Activated CD8-positive, alpha-beta T cell treated with anti-CD3 and anti-CD28 coated beads, Interleukin-2, amount 10 ng/mL, durations not matched to agents 7 days and 5 days (primary cell): ENCODE measurements around the gene CDCP1. TPM values are rescaled to one million over a fixed set of nuclear protein-coding genes. Genes with fewer than 3 reads are reported as not detected.

Source experiments
- ATAC-seq: fragments of 150-1000 bp; cut with Tn5 transposase; one replicate; pipeline ENCODE4 v1.10.0; 2021; ENCODE audit warnings: moderate library complexity
- CTCF ChIA-PET: fragments of 350-600 bp; sonication (Branson Sonifier 250); formaldehyde crosslinking; loops from one replicate; lab custom pipeline; 2021; ENCODE audit warnings: antibody characterized with exemption; lab: Charles Lee
- POLR2A ChIA-PET: fragments of 350-600 bp; sonication (Branson Sonifier 250); formaldehyde crosslinking; loops from one replicate; lab custom pipeline; 2021; ENCODE audit warnings: antibody characterized with exemption; lab: Charles Lee
- DNase-seq: peaks from one replicate; pipeline ENCODE4 v3.0.0-alpha.2; 2020
- H3K27ac Mint-ChIP-seq: one replicate; pipeline ENCODE4 v1.8.0; 2021; ENCODE audit warnings: mild to moderate bottlenecking, mixed read lengths
- H3K27me3 Mint-ChIP-seq: one replicate; pipeline ENCODE4 v1.8.0; 2021; ENCODE audit warnings: low read depth, mixed read lengths
- H3K36me3 Mint-ChIP-seq: one replicate; pipeline ENCODE4 v1.8.0; 2021; ENCODE audit warnings: low read depth, mixed read lengths
- H3K4me1 Mint-ChIP-seq: one replicate; pipeline ENCODE4 v1.8.0; 2021; ENCODE audit warnings: low read depth, mixed read lengths
- H3K4me3 Mint-ChIP-seq: one replicate; pipeline ENCODE4 v1.8.0; 2021; ENCODE audit warnings: mild to moderate bottlenecking, mixed read lengths
- H3K9me3 Mint-ChIP-seq: one replicate; pipeline ENCODE4 v1.8.0; 2022; ENCODE audit warnings: mixed read lengths; ENCODE audit not compliant: insufficient read depth
- total RNA-seq, 2 experiments: library from RNA; stranded (reverse); gene quantifications; one replicate each; pipeline ENCODE4 v1.2.3, GENCODE V29; 2021

Gene CDCP1
- total RNA-seq, 2 experiments from 2014 or later = 16.4 to 17.7 TPM

DNA sequence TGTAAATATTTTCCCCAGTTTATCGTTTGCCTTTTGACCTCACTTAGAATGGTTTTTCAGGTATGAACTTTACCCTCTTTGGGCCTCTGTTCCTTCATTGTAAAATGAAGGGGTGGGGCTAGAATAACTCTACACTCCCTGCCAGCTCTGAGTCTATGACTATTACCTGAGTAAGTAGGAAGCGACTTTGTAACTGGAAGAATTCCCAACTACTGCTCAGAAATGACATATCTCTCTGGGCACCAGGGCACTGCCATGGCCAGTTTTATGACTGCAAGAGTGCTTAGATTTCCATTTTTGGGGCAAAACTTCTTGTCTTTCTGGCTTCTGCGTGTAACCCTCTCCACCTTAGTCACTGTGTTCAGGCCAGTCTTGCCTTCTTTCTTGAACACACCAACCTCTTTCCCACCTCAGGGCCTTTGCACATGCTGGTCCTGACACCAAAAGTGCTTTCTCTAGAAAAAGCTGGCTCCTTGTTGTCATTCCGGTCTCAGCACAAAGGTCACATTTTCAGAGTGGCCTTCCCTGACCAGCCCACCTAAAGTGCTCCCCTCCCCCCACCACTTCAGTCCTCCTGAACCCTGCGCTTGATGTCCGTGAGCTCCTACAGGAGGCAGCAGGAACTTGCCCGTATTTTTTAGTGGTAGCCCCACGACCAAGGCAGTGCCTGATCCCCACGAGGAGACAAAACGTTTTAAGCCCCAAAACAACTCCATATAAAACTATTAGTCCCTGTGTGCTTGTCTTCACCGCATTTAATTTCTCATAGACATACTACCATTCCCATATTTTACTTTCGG lies 25.6 kb downstream of the CDCP1 start:
- H3K4me1 Mint-ChIP-seq = peaks cover 63% of the 10 kb centered on the region
- ATAC-seq (no peak), DNase-seq (no peak)
- ChIA-PET CTCF (interaction anchor here (1.0 to 4.6 kb wide), 4 partner anchors 15 to 90 kb away, joined by 3 to 29 read pairs (median 6); no protein-coding TSS in a partner anchor), POLR2A (interaction anchor here (0.7 kb wide), 1 partner anchor 15 kb away, joined by 3 read pairs; no protein-coding TSS in a partner anchor)
- no peaks in the 10 kb centered on the region for H3K9me3 Mint-ChIP-seq
- peaks cover 42% of the 10 kb centered on the region for H3K36me3 Mint-ChIP-seq
- H3K4me3 Mint-ChIP-seq = no peak overlapping the region
- H3K27me3 Mint-ChIP-seq = peaks cover 20% of the 10 kb centered on the region
- peak overlapping the region; percentile 44 for H3K27ac Mint-ChIP-seq

DNA sequence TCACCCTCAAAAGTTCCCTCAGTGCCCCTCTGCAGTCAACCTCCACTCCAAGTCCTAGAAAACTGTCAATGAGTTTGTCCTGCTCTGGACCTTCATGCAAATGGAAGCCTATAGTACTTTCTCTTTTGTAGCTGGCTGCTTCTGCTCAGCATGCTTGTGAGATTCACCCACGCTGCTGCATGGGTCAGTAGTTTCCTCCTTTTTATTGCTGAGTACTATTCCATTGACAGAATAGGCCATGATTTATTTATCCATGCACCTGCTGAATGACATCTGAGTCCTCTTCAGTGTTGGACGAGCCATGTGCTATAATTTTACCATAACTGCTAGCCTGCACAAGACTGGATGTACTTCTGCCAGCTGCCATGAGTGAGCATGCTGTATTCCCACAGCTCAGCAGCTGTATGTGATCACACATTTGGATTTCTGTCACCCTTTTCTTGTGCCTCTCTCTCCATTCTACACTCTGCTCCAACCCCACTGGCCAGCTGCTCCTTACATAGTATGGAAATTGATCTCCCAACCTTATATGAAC lies 26.3 kb downstream of the CDCP1 start:
- CTCF ChIA-PET = interaction anchor here (0.8 to 4.6 kb wide), 4 partner anchors 14 to 90 kb away, joined by 3 to 29 read pairs (median 16); no protein-coding TSS in a partner anchor

GRCh38 chr3:45119376-45119775 lies 26.8 kb downstream of the CDCP1 start:
- ChIA-PET CTCF (interaction anchor here (0.8 to 4.6 kb wide), 5 partner anchors 13 to 91 kb away, joined by 3 to 29 read pairs (median 8); no protein-coding TSS in a partner anchor), POLR2A (interaction anchor here (1.8 kb wide), 1 partner anchor 13 kb away, joined by 10 read pairs; no protein-coding TSS in a partner anchor)
- Mint-ChIP-seq H3K36me3 (peaks cover 37% of the 10 kb centered on the region), H3K4me3 (no peak overlapping the region), H3K9me3 (no peaks in the 10 kb centered on the region), H3K27ac (peak overlapping the region; percentile 87), H3K27me3 (peaks cover 17% of the 10 kb centered on the region), H3K4me1 (peaks cover 73% of the 10 kb centered on the region)
- DNase-seq (no peak), ATAC-seq (no peak)

More for the DNA sequence above, 26.3 kb downstream of the CDCP1 start:
- Mint-ChIP-seq H3K27me3 (peaks cover 18% of the 10 kb centered on the region), H3K27ac (peak overlapping the region; percentile 37), H3K36me3 (peaks cover 39% of the 10 kb centered on the region), H3K9me3 (no peaks in the 10 kb centered on the region), H3K4me3 (no peak overlapping the region), H3K4me1 (peaks cover 68% of the 10 kb centered on the region)
- DNase-seq = no peak
- no peak for ATAC-seq
- POLR2A ChIA-PET = no interaction called here

- DNase-seq (peak; percentile 63), ATAC-seq (peak; percentile 37)
- peak overlapping the region; percentile 87 for H3K27ac Mint-ChIP-seq
- CTCF ChIA-PET = interaction anchor here (0.8 to 4.6 kb wide), 7 partner anchors 10 to 541 kb away, joined by 4 to 29 read pairs (median 7); no protein-coding TSS in a partner anchor
- peaks cover 14% of the 10 kb centered on the region for H3K27me3 Mint-ChIP-seq
- peaks cover 43% of the 10 kb centered on the region for H3K36me3 Mint-ChIP-seq
- H3K4me3 Mint-ChIP-seq = peak overlapping the region; percentile 68
- peaks cover 81% of the 10 kb centered on the region for H3K4me1 Mint-ChIP-seq
- H3K9me3 Mint-ChIP-seq = no peaks in the 10 kb centered on the region
- POLR2A ChIA-PET = interaction anchor here (0.8 to 1.8 kb wide), 8 partner anchors 9 to 92 kb away, joined by 3 to 10 read pairs (median 4); partner anchors contain the start of gene CDCP1
Measured at GRCh38 chr3:45118615-45119071, 27.5 kb downstream of the CDCP1 start.

DNA sequence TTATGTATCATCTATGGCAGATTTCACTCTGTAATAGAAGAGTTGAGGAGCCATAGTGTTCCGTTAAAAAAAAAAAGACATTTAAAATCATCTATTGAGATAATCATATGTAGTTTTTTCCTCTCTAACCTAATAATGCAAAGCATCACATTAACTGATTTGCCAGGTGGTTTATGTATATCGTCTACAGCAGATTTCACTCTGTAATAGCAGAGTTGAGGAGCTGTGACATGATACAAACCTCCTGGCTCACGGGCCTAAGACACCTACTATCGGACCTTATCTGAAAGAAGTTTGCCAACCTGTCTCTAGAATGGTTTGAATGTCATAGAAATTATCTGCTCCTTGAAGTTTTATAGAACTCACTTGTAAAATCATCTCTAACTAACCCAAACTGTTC lies 29.8 kb downstream of the CDCP1 start:
- DNase-seq (no peak), ATAC-seq (no peak)
- POLR2A ChIA-PET = no interaction called here
- no peaks in the 10 kb centered on the region for H3K9me3 Mint-ChIP-seq
- CTCF ChIA-PET = interaction anchor here (4.6 kb wide), 1 partner anchor 75 kb away, joined by 29 read pairs; no protein-coding TSS in a partner anchor
- H3K27me3 Mint-ChIP-seq = peaks cover 6% of the 10 kb centered on the region
- H3K4me1 Mint-ChIP-seq = peaks cover 91% of the 10 kb centered on the region
- H3K4me3 Mint-ChIP-seq = no peak overlapping the region
- no peak overlapping the region for H3K27ac Mint-ChIP-seq
- H3K36me3 Mint-ChIP-seq = peaks cover 63% of the 10 kb centered on the region

DNA sequence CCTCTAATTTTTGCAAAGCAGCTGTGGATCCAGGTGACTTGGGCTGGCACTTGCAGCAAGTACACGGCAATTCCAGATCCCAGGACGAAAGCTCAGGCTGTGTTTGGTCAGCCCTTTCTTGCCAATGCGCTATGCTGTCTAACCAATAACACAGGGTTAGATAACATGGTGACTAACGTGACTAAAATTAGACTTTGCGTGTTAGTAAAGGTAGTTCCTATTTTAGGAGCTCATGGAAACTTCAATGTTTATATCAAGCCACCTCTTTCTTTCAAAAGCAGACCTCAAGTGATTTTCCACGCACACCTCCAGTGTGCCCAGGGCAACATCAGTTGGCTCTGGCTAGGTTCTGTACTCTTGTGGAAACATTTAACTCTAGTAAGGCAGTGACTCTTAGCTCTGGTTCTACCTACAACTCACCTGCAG lies 32.5 kb downstream of the CDCP1 start:
- ChIA-PET POLR2A (interaction anchor here (0.7 kb wide), 1 partner anchor 1895 kb away, joined by 3 read pairs; no protein-coding TSS in a partner anchor), CTCF (interaction anchor here (0.9 to 1.4 kb wide), 5 partner anchors 58 to 97 kb away, joined by 3 to 6 read pairs (median 4); no protein-coding TSS in a partner anchor)
- H3K9me3 Mint-ChIP-seq = no peaks in the 10 kb centered on the region
- peaks cover 87% of the 10 kb centered on the region for H3K4me1 Mint-ChIP-seq
- H3K36me3 Mint-ChIP-seq = peaks cover 69% of the 10 kb centered on the region
- no peak overlapping the region for H3K27ac Mint-ChIP-seq
- ATAC-seq (no peak), DNase-seq (no peak)
- peaks cover 2% of the 10 kb centered on the region for H3K27me3 Mint-ChIP-seq
- H3K4me3 Mint-ChIP-seq = no peak overlapping the region

DNA sequence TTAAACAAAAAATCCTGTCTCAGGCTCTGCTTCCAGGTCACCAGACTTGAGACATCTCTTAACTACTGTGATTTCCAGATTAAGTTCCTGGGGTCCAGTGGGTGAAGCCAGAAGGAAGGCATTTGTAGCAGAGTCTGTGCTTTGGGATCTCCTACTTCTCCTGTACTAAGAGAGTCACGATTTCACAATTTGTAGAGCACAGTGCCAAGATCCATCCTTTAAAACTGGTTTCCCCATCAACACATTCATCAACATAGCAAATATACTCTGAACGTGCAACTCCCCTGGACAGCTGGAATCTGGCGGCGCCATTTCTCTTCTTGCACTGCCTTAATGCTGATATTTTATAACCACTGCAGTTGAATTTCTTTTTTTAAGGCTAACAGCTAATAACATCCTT lies 33.2 kb downstream of the CDCP1 start:
- ATAC-seq (no peak), DNase-seq (no peak)
- POLR2A ChIA-PET = no interaction called here
- H3K4me1 Mint-ChIP-seq = peaks cover 86% of the 10 kb centered on the region
- H3K4me3 Mint-ChIP-seq = no peak overlapping the region
- H3K36me3 Mint-ChIP-seq = peaks cover 74% of the 10 kb centered on the region
- CTCF ChIA-PET = interaction anchor here (1.2 to 1.4 kb wide), 3 partner anchors 57 to 68 kb away, joined by 3 to 6 read pairs (median 3); no protein-coding TSS in a partner anchor
- H3K27ac Mint-ChIP-seq = no peak overlapping the region
- peaks cover 2% of the 10 kb centered on the region for H3K27me3 Mint-ChIP-seq
- no peaks in the 10 kb centered on the region for H3K9me3 Mint-ChIP-seq

DNA sequence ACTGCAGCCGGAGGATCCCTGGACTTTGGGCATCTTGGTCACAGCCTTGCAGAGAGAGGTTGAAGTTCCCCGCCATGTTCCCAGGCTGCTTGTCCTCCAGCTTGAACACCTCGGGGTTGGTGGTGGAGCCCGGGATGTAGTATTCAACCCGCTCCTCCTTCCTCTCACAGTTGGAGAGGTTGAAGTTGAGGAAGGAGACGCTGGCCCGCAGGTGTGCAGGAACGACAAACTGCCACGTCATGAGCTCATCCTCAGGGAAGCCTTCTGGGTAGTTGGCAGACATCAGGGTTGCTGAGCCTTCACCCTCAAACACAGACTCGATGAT lies 35.7 kb downstream of the CDCP1 start:
- peak overlapping the region; percentile 66 for H3K4me3 Mint-ChIP-seq
- ChIA-PET CTCF (interaction anchor here (2.5 kb wide), 1 partner anchor 100 kb away, joined by 11 read pairs; no protein-coding TSS in a partner anchor), POLR2A (interaction anchor here (0.6 to 1.3 kb wide), 2 partner anchors 10 to 13 kb away, joined by 3 read pairs; no protein-coding TSS in a partner anchor)
- H3K9me3 Mint-ChIP-seq = no peaks in the 10 kb centered on the region
- peaks cover 92% of the 10 kb centered on the region for H3K4me1 Mint-ChIP-seq
- H3K27ac Mint-ChIP-seq = peak overlapping the region; percentile 86
- H3K36me3 Mint-ChIP-seq = peaks cover 72% of the 10 kb centered on the region
- no peaks in the 10 kb centered on the region for H3K27me3 Mint-ChIP-seq
- no peak for DNase-seq
- no peak for ATAC-seq

GRCh38 chr3:45109771-45110508 lies 36.2 kb downstream of the CDCP1 start:
- Mint-ChIP-seq H3K36me3 (peaks cover 75% of the 10 kb centered on the region), H3K27ac (peak overlapping the region; percentile 86), H3K27me3 (no peaks in the 10 kb centered on the region), H3K4me1 (peaks cover 93% of the 10 kb centered on the region), H3K4me3 (peak overlapping the region; percentile 66), H3K9me3 (no peaks in the 10 kb centered on the region)
- peak; percentile 70 for DNase-seq
- POLR2A ChIA-PET = interaction anchor here (0.6 to 1.0 kb wide), 2 partner anchors 8 to 13 kb away, joined by 3 read pairs; no protein-coding TSS in a partner anchor
- CTCF ChIA-PET = interaction anchor here (2.5 kb wide), 1 partner anchor 100 kb away, joined by 11 read pairs; no protein-coding TSS in a partner anchor
- ATAC-seq = peak; percentile 66

- no peaks in the 10 kb centered on the region for H3K9me3 Mint-ChIP-seq
- no peak for ATAC-seq
- POLR2A ChIA-PET = interaction anchor here (2.8 kb wide), 1 partner anchor 11 kb away, joined by 10 read pairs; no protein-coding TSS in a partner anchor
- H3K4me1 Mint-ChIP-seq = peaks cover 87% of the 10 kb centered on the region
- H3K36me3 Mint-ChIP-seq = peaks cover 67% of the 10 kb centered on the region
- CTCF ChIA-PET = interaction anchor here (2.2 to 2.5 kb wide), 2 partner anchors 12 to 15 kb away, joined by 8 read pairs; no protein-coding TSS in a partner anchor
- H3K27me3 Mint-ChIP-seq = peaks cover 8% of the 10 kb centered on the region
- peak overlapping the region; percentile 83 for H3K27ac Mint-ChIP-seq
- no peak for DNase-seq
- no peak overlapping the region for H3K4me3 Mint-ChIP-seq
Measured at GRCh38 chr3:45106874-45107273, 39.3 kb downstream of the CDCP1 start.
